Gastrocnemius medialis (tissue), 4 donors: Measurements from ENCODE around the gene RAB23. TPM values are rescaled to one million over a fixed set of nuclear protein-coding genes. Genes with fewer than 3 reads are reported as not detected.

Experiments
- ATAC-seq, 2 donors: fragments of 150-250 bp; one replicate each; pipeline ENCODE4 v1.9.1; 2016
- DNase-seq, 2 donors: peaks; one replicate each; pipeline ENCODE4 v3.0.0-alpha.2; 2019
- H3K27ac ChIP-seq, 4 donors: fragments of 200-600 bp; sonication (generic); 1 replicate in 1 of 4; 2 replicates in 3 of 4; pipeline ENCODE4 v1.5.1; 2016 to 2018; ENCODE audit warnings: mild to moderate bottlenecking in 2 of 4, moderate library complexity in 1 of 4
- H3K27me3 ChIP-seq, 3 donors: fragments of 200-600 bp; sonication (generic) in 2 of 3; 1 replicate in 1 of 3; 2 replicates in 2 of 3; pipeline versions ENCODE4 v1.5.1 to v1.6.0; 2016 to 2019; ENCODE audit warnings: mild to moderate bottlenecking in 1 of 3, moderate library complexity in 1 of 3
- H3K36me3 ChIP-seq, 2 donors: fragments of 200-600 bp; sonication (generic) in 1 of 2; one replicate each; pipeline ENCODE4 v1.5.1; 2017 to 2018
- H3K4me1 ChIP-seq, 2 donors: fragments of 200-600 bp; sonication (generic) in 1 of 2; one replicate each; pipeline ENCODE4 v1.5.1; 2016 to 2017; ENCODE audit warnings: mild to moderate bottlenecking in 2 of 2
- H3K4me3 ChIP-seq, 4 donors: fragments of 200-600 bp; sonication (generic) in 3 of 4; 1 replicate in 1 of 4; 2 replicates in 3 of 4; pipeline ENCODE4 v1.5.1; 2016 to 2019; ENCODE audit warnings: mild to moderate bottlenecking in 2 of 4
- H3K9me3 ChIP-seq, 3 donors: fragments of 200-600 bp; sonication (generic) in 2 of 3; 1 replicate in 1 of 3; 2 replicates in 2 of 3; pipeline ENCODE4 v1.5.1; 2016 to 2019
- POLR2A ChIP-seq, 2 donors: fragments of 450-650 bp; IDR thresholded peaks; one replicate each; pipeline ENCODE4 v1.6.1; 2017; ENCODE audit warnings: antibody characterized with exemption in 2 of 2, mild to moderate bottlenecking in 2 of 2, moderate library complexity in 2 of 2
- in situ Hi-C, 4 donors: fragments of 200-750 bp; cut with MboI; loops; one replicate each; pipeline versions ENCODE4 v1.15.0 to v1.8.0; 2017; ENCODE audit warnings: low sequenced_read_pairs in 4 of 4
- intact Hi-C: fragments of 100-400 bp; cut with DNase I; formaldehyde crosslinking; loops from one replicate; pipeline ENCODE4 v1.15.1; 2023; ENCODE audit warnings: low total_unique reads
- total RNA-seq, 4 donors: library from RNA; depleted of rRNA; stranded (reverse); fragments of >200 nt; gene quantifications; one replicate each; pipeline versions ENCODE4 v1.1.0 to v1.2.3, GENCODE V29; 2016
- TF ChIP-seq, protein P1 (sequence below), 5 experiments: fragments of 450-650 bp in 3 of 5; fragments of 200-600 bp in 2 of 5; sonication (generic) in 2 of 5; IDR thresholded peaks in 4 of 5; conservative IDR thresholded peaks in 1 of 5; 1 replicate in 4 of 5; 2 replicates in 1 of 5; pipeline ENCODE4 v1.5.1; 2016 to 2019; ENCODE audit warnings: antibody characterized with exemption in 5 of 5, mild to moderate bottlenecking in 3 of 5, moderate library complexity in 3 of 5

The RAB23 gene
- 10 to 100 TPM in 3 of 4 donors, 1 to 10 TPM in 1; 8.7 to 18.5 (median 11.6) TPM for total RNA-seq

DNA sequence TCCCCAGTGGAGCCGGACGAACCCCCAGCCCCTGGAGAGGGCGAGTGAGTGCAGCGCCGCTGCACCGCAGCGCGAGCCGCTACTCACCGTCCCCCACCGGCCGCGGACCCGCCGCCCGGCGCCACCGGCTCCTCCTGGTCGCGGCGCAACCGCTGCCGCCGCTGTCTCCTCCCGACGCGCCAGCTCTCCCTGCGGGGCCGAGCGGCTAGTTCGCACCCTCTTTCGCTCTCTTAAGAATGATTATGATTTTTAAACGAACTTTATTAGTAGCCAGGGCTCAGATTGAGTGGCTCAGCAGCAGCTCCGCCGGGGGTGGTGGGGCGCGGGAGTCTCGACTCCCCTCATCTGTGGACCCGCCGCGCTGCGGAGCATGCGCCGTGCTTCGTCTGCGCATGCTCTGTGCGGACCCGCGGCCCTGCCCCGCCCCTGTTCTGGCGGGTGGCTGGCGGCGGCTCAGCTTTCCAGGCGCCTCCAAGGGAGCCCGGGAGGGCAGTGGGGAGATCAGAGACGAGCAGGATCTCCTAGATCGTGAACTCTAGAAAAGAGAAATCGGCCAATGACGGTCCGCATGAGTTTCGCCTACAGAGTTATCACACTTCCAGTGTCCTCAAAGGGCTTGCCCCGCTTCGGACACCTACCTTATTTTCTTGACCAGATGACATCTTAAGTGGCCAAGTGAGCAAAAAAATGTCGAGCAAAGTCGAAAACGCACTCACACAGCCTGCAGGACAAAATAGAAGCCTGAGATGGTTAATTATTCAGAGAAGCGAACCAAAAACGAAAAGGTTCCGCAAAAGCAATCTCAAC, at the start of gene RAB23:
TSS of gene RAB23 (minus strand) at position 372 of the 807 bp plus-strand sequence. CDS start 11,927 bp downstream, outside the sequence.
- H3K36me3 ChIP-seq = no peaks in the 10 kb centered on the region
- peak within 1 kb of the TSS; percentile 87 to 100 (median 92) for H3K4me3 ChIP-seq
- DNase-seq (peak; percentile 62 to 75), ATAC-seq (peak; percentile 94 to 95)
- peak within 1 kb of the TSS; percentile 75 to 83 (median 81) for H3K27ac ChIP-seq
- in situ Hi-C loops = loop anchor here in 1 of 4 donors (10.0 kb wide), 1 partner anchor 83 kb away; no protein-coding TSS in a partner anchor
- no peaks in the 10 kb centered on the region for H3K27me3 ChIP-seq
- TF ChIP-seq, protein P1, sequence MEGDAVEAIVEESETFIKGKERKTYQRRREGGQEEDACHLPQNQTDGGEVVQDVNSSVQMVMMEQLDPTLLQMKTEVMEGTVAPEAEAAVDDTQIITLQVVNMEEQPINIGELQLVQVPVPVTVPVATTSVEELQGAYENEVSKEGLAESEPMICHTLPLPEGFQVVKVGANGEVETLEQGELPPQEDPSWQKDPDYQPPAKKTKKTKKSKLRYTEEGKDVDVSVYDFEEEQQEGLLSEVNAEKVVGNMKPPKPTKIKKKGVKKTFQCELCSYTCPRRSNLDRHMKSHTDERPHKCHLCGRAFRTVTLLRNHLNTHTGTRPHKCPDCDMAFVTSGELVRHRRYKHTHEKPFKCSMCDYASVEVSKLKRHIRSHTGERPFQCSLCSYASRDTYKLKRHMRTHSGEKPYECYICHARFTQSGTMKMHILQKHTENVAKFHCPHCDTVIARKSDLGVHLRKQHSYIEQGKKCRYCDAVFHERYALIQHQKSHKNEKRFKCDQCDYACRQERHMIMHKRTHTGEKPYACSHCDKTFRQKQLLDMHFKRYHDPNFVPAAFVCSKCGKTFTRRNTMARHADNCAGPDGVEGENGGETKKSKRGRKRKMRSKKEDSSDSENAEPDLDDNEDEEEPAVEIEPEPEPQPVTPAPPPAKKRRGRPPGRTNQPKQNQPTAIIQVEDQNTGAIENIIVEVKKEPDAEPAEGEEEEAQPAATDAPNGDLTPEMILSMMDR (IDR thresholded peaks at IDR 0.05 in 4 of 5, conservative IDR thresholded peaks at IDR 0.05 in 1 of 5) = peak in 1 of 5 experiments; percentile 16
- peak; percentile 75 to 82 for TF ChIP-seq POLR2A (IDR thresholded peaks at IDR 0.05)
- no peaks in the 10 kb centered on the region for H3K9me3 ChIP-seq
- H3K4me1 ChIP-seq = peaks cover 0 to 5% of the 10 kb centered on the region in 2 donors
- intact Hi-C loops = loop anchor here (1.0 to 5.0 kb wide), 3 partner anchors 40 to 94 kb away; partner anchors contain the start of gene BAG2

DNA sequence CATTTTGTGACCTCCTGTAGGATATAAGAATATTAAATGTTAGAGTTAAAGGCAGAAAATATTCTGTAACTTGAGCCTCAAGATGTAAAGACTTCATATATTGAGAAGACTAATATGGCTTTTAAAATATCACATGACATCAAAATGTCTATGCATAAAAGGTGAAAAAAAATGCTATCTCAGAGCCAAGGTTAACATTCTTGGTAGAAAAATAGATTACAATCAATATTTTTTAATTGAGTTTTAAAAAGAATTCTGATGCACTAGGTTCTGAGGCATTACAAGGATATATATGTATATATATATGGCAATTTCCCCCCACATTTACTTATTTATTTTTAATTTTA, 46.2 kb upstream of the RAB23 start:
- no peaks in the 10 kb centered on the region for H3K9me3 ChIP-seq
- in situ Hi-C loops = no loop called here
- H3K27me3 ChIP-seq = no peaks in the 10 kb centered on the region
- DNase-seq (no peak), ATAC-seq (no peak)
- H3K4me1 ChIP-seq = peaks cover 4 to 5% of the 10 kb centered on the region in 2 donors
- no peak overlapping the region for H3K27ac ChIP-seq
- intact Hi-C loops = loop anchor here (5.0 kb wide), 1 partner anchor 49 kb away; the partner anchor contains the start of gene PRIM2
- no peak overlapping the region for H3K4me3 ChIP-seq
- no peaks in the 10 kb centered on the region for H3K36me3 ChIP-seq
- TF ChIP-seq, protein P1 (IDR thresholded peaks at IDR 0.05 in 4 of 5, conservative IDR thresholded peaks at IDR 0.05 in 1 of 5) = peak in 1 of 5 experiments; percentile 11
- no peak for TF ChIP-seq POLR2A (IDR thresholded peaks at IDR 0.05)

DNA sequence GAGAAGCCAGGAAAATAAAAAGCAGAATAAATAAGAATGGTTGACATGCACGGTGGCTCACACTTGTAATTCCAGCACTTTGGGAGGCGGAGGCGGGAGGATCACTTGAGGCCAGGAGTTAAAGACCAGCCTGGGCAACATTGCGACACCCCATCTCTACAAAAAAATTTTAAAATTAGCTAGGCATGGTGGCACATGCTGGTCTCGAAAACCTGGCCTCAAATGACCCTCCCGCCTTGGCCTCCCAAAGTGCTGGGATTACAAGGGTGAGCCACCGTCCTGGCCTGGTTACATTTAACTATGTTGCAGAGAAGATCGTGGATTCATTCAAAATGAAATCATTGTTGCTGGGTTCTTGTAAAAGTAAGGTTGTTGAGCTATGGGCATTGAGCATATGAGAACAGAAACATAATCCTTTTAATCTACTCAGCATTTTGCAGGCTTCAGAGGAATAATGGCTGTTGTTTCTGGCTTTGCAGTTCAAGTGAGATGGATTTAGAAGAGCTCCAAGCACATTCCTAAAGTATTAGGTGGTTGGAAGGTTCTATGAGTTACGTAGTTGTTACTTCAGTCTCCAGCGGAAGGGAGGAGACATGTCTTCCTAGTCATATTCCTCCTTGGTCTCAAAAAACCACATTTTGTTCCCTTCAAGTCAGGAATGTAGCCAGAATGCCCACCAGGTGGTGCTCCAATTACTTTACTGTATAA, 45.6 kb upstream of the RAB23 start:
- in situ Hi-C loops (no loop called here), intact Hi-C loops (loop anchor here (5.0 kb wide), 1 partner anchor 50 kb away; the partner anchor contains the start of gene PRIM2)
- H3K27me3 ChIP-seq = no peaks in the 10 kb centered on the region
- TF ChIP-seq POLR2A (IDR thresholded peaks at IDR 0.05) = no peak
- TF ChIP-seq, protein P1 (IDR thresholded peaks at IDR 0.05 in 4 of 5, conservative IDR thresholded peaks at IDR 0.05 in 1 of 5) = no peak
- no peak overlapping the region for H3K4me3 ChIP-seq
- no peaks in the 10 kb centered on the region for H3K36me3 ChIP-seq
- peaks cover 9 to 10% of the 10 kb centered on the region in 2 donors for H3K4me1 ChIP-seq
- DNase-seq (no peak), ATAC-seq (peak; percentile 75 to 87)
- no peak overlapping the region for H3K27ac ChIP-seq
- no peaks in the 10 kb centered on the region for H3K9me3 ChIP-seq

DNA sequence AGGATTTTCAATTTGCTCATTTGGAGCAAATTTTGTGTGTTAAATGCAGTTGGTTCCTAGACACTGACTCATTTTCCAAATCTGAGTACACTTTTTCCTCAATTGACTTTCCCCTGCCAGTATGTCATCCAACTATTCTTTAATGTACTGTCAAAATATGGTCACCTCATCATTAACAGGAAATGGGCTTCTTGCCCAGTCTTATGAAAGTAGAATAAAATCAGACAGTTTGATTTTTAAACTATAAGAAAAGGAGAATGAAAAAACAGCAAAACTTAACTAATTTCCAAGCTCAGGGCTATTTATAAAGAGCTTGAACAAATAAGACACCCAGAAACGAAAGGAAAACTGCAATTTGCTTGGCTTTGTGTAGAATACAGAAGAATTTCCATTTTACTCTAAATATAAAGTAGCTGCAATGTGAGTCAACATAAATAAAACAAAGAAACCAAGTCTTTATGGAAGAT, 43.7 kb upstream of the RAB23 start:
- no peak for ATAC-seq
- intact Hi-C loops = loop anchor here (5.0 kb wide), 1 partner anchor 52 kb away; the partner anchor contains the start of gene PRIM2
- H3K27ac ChIP-seq = no peak overlapping the region

More for the DNA sequence above, 43.7 kb upstream of the RAB23 start:
- Histone ChIP-seq H3K4me1 (peaks cover 14 to 23% of the 10 kb centered on the region in 2 donors), H3K9me3 (no peaks in the 10 kb centered on the region), H3K4me3 (no peak overlapping the region), H3K27me3 (no peaks in the 10 kb centered on the region), H3K36me3 (no peaks in the 10 kb centered on the region)
- TF ChIP-seq, protein P1 (IDR thresholded peaks at IDR 0.05 in 4 of 5, conservative IDR thresholded peaks at IDR 0.05 in 1 of 5) = no peak
- TF ChIP-seq POLR2A (IDR thresholded peaks at IDR 0.05) = no peak
- DNase-seq = no peak
- in situ Hi-C loops = no loop called here
